Liver (tissue), 3 donors: ENCODE measurements around the gene ASF1B.

ENCODE experiments used
- CTCF ChIP-seq: fragments of 150-350 bp; IDR thresholded peaks from 2 replicates; pipeline ENCODE4 v1.5.1; 2017; ENCODE audit warnings: improper control_type of control experiment, low read depth, low read length; ENCODE audit not compliant: missing input control
- EGR1 ChIP-seq, 2 donors: IDR thresholded peaks; 2 replicates each; pipeline ENCODE4 v1.6.1; 2016 to 2018; ENCODE audit warnings: antibody characterized with exemption in 2 of 2, low read depth in 2 of 2
- GABPA ChIP-seq, 2 donors: IDR thresholded peaks in 1 of 2; conservative IDR thresholded peaks in 1 of 2; 2 replicates each; pipeline ENCODE4 v1.6.1; 2016; ENCODE audit warnings: antibody characterized with exemption in 2 of 2, mild to moderate bottlenecking in 1 of 2, moderate library complexity in 1 of 2
- HNF4G ChIP-seq: IDR thresholded peaks from 2 replicates; pipeline ENCODE4 v1.6.1; 2016; ENCODE audit warnings: antibody characterized with exemption
- JUND ChIP-seq, 2 donors: IDR thresholded peaks; 2 replicates each; pipeline ENCODE4 v1.6.1; 2016; ENCODE audit warnings: antibody characterized with exemption in 2 of 2
- RAD21 ChIP-seq, 2 donors: IDR thresholded peaks; 2 replicates each; pipeline ENCODE4 v1.6.1; 2016; ENCODE audit warnings: antibody characterized with exemption in 2 of 2, mild to moderate bottlenecking in 2 of 2
- RXRA ChIP-seq, 2 donors: IDR thresholded peaks; 2 replicates each; pipeline ENCODE4 v1.6.1; 2017 to 2018; ENCODE audit warnings: antibody characterized with exemption in 2 of 2, mild to moderate bottlenecking in 1 of 2
- TAF1 ChIP-seq: conservative IDR thresholded peaks from 2 replicates; pipeline ENCODE4 v1.6.1; 2016; ENCODE audit warnings: antibody characterized with exemption, mild to moderate bottlenecking
- YY1 ChIP-seq: IDR thresholded peaks from 2 replicates; pipeline ENCODE4 v1.6.1; 2016; ENCODE audit warnings: antibody characterized with exemption, mild to moderate bottlenecking
- TF ChIP-seq, protein P1 (sequence below): IDR thresholded peaks from 2 replicates; pipeline ENCODE4 v1.6.1; 2016; ENCODE audit warnings: antibody characterized with exemption
- TF ChIP-seq, protein P2 (sequence below): IDR thresholded peaks from 2 replicates; pipeline ENCODE4 v1.6.1; 2016; ENCODE audit warnings: antibody characterized with exemption, mild to moderate bottlenecking
- donor health status: healthy.
- donor health status: healthy.

- TF ChIP-seq CTCF (no peak), GABPA (IDR thresholded peaks at IDR 0.05 in 1 of 2, conservative IDR thresholded peaks at IDR 0.05 in 1 of 2) (no peak), YY1 (no peak), TAF1 (no peak), EGR1 (IDR thresholded peaks at IDR 0.05; ENCODE audit: low read depth in 2 of 2) (no peak), RAD21 (IDR thresholded peaks at IDR 0.05) (no peak), RXRA (IDR thresholded peaks at IDR 0.05) (no peak), HNF4G (no peak), JUND (IDR thresholded peaks at IDR 0.05) (no peak)
- TF ChIP-seq, protein P1, sequence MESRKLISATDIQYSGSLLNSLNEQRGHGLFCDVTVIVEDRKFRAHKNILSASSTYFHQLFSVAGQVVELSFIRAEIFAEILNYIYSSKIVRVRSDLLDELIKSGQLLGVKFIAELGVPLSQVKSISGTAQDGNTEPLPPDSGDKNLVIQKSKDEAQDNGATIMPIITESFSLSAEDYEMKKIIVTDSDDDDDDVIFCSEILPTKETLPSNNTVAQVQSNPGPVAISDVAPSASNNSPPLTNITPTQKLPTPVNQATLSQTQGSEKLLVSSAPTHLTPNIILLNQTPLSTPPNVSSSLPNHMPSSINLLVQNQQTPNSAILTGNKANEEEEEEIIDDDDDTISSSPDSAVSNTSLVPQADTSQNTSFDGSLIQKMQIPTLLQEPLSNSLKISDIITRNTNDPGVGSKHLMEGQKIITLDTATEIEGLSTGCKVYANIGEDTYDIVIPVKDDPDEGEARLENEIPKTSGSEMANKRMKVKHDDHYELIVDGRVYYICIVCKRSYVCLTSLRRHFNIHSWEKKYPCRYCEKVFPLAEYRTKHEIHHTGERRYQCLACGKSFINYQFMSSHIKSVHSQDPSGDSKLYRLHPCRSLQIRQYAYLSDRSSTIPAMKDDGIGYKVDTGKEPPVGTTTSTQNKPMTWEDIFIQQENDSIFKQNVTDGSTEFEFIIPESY, result no peak
- TF ChIP-seq, protein P2, sequence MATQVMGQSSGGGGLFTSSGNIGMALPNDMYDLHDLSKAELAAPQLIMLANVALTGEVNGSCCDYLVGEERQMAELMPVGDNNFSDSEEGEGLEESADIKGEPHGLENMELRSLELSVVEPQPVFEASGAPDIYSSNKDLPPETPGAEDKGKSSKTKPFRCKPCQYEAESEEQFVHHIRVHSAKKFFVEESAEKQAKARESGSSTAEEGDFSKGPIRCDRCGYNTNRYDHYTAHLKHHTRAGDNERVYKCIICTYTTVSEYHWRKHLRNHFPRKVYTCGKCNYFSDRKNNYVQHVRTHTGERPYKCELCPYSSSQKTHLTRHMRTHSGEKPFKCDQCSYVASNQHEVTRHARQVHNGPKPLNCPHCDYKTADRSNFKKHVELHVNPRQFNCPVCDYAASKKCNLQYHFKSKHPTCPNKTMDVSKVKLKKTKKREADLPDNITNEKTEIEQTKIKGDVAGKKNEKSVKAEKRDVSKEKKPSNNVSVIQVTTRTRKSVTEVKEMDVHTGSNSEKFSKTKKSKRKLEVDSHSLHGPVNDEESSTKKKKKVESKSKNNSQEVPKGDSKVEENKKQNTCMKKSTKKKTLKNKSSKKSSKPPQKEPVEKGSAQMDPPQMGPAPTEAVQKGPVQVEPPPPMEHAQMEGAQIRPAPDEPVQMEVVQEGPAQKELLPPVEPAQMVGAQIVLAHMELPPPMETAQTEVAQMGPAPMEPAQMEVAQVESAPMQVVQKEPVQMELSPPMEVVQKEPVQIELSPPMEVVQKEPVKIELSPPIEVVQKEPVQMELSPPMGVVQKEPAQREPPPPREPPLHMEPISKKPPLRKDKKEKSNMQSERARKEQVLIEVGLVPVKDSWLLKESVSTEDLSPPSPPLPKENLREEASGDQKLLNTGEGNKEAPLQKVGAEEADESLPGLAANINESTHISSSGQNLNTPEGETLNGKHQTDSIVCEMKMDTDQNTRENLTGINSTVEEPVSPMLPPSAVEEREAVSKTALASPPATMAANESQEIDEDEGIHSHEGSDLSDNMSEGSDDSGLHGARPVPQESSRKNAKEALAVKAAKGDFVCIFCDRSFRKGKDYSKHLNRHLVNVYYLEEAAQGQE, result no peak
These were observed 16.5 kb downstream of the ASF1B start for GRCh38 chr19:14119644-14120496.
